H9 (cell line): ENCODE measurements around the gene DES. TPM values are rescaled to one million over a fixed set of nuclear protein-coding genes. Genes with fewer than 3 reads are reported as not detected.

Experiments used
- DNase-seq: peaks from one replicate; pipeline ENCODE4 v3.0.0-alpha.2; 2017
- H2AFZ ChIP-seq: one replicate; pipeline ENCODE4 v1.6.1; 2013; ENCODE audit warnings: mild to moderate bottlenecking, low read length, control low read depth, moderate library complexity
- H2AK5ac ChIP-seq: 2 replicates; pipeline ENCODE4 v1.6.1; 2013; ENCODE audit warnings: low read length, control low read depth, mixed read lengths; ENCODE audit not compliant: insufficient read length
- H2BK120ac ChIP-seq: one replicate; pipeline ENCODE4 v1.6.1; 2013; ENCODE audit warnings: low read depth, mild to moderate bottlenecking, low read length, control low read depth, inconsistent platforms; ENCODE audit not compliant: poor library complexity, severe bottlenecking
- H2BK12ac ChIP-seq: 2 replicates; pipeline ENCODE4 v1.6.1; 2013; ENCODE audit warnings: low read length, control low read depth, mixed read lengths, low read depth; ENCODE audit not compliant: insufficient read length
- H2BK15ac ChIP-seq: 2 replicates; pipeline ENCODE4 v1.6.1; 2013; ENCODE audit warnings: low read depth, low read length, control low read depth
- H2BK20ac ChIP-seq: one replicate; pipeline ENCODE4 v1.6.1; 2013; ENCODE audit warnings: low read depth, mild to moderate bottlenecking, low read length, control low read depth, inconsistent platforms; ENCODE audit not compliant: poor library complexity, severe bottlenecking
- H2BK5ac ChIP-seq: 2 replicates; pipeline ENCODE4 v1.6.1; 2013; ENCODE audit warnings: low read length, control low read depth, mixed read lengths; ENCODE audit not compliant: insufficient read length
- H3K14ac ChIP-seq: 2 replicates; pipeline ENCODE4 v1.6.1; 2013; ENCODE audit warnings: low read length, control low read depth; ENCODE audit not compliant: insufficient read depth
- H3K18ac ChIP-seq: 2 replicates; pipeline ENCODE4 v1.6.1; 2013; ENCODE audit warnings: low read depth, mild to moderate bottlenecking, mixed read lengths, low read length, control low read depth; ENCODE audit not compliant: insufficient read length
- H3K23ac ChIP-seq: 2 replicates; pipeline ENCODE4 v1.6.1; 2013; ENCODE audit warnings: low read length, control low read depth, mixed read lengths, low read depth; ENCODE audit not compliant: insufficient read length
- H3K23me2 ChIP-seq: 2 replicates; pipeline ENCODE4 v1.6.1; 2013; ENCODE audit warnings: low read depth, mild to moderate bottlenecking, mixed read lengths, low read length, control low read depth; ENCODE audit not compliant: insufficient read length, poor library complexity, severe bottlenecking
- H3K27ac ChIP-seq: 2 replicates; pipeline ENCODE4 v1.5.1; 2013; ENCODE audit warnings: low read length, control low read depth, mixed read lengths, low read depth; ENCODE audit not compliant: insufficient read length
- H3K27me3 ChIP-seq: 2 replicates; pipeline ENCODE4 v1.6.1; 2013; ENCODE audit warnings: low read length, control low read depth, inconsistent platforms; ENCODE audit not compliant: insufficient read depth
- H3K4ac ChIP-seq: 2 replicates; pipeline ENCODE4 v1.6.1; 2013; ENCODE audit warnings: low read depth, mild to moderate bottlenecking, control low read depth, inconsistent platforms, low read length, moderate library complexity
- H3K4me1 ChIP-seq: 2 replicates; pipeline ENCODE4 v1.6.1; 2013; ENCODE audit warnings: low read length, control low read depth, inconsistent platforms; ENCODE audit not compliant: insufficient read depth
- H3K4me2 ChIP-seq: 2 replicates; pipeline ENCODE4 v1.6.1; 2013; ENCODE audit warnings: low read length, control low read depth, mixed read lengths; ENCODE audit not compliant: insufficient read length, insufficient read depth
- H3K56ac ChIP-seq: 2 replicates; pipeline ENCODE4 v1.6.1; 2013; ENCODE audit warnings: low read depth, mild to moderate bottlenecking, mixed read lengths, low read length, control low read depth; ENCODE audit not compliant: insufficient read length
- H3K79me1 ChIP-seq: 2 replicates; pipeline ENCODE4 v1.6.1; 2013; ENCODE audit warnings: low read depth, mild to moderate bottlenecking, moderate library complexity, low read length, control low read depth, inconsistent platforms; ENCODE audit not compliant: insufficient read depth, poor library complexity, severe bottlenecking
- H3K79me2 ChIP-seq: 2 replicates; pipeline ENCODE4 v1.6.1; 2013; ENCODE audit warnings: low read length, control low read depth, inconsistent platforms; ENCODE audit not compliant: insufficient read depth
- H3K9ac ChIP-seq: 2 replicates; pipeline ENCODE4 v1.6.1; 2013; ENCODE audit warnings: low read length, control low read depth, mixed read lengths; ENCODE audit not compliant: insufficient read length; ENCODE audit errors: extremely low read depth
- H3K9me3 ChIP-seq: one replicate; pipeline ENCODE4 v1.6.1; 2013; ENCODE audit warnings: low read depth, low read length, inconsistent platforms; ENCODE audit not compliant: control insufficient read depth
- H3T11ph ChIP-seq: one replicate; pipeline ENCODE4 v1.6.1; 2013; ENCODE audit warnings: mild to moderate bottlenecking, low read length, control low read depth, inconsistent platforms
- H4K20me1 ChIP-seq: one replicate; pipeline ENCODE4 v1.6.1; 2013; ENCODE audit not compliant: control insufficient read depth, insufficient read length, insufficient read depth
- H4K5ac ChIP-seq: 2 replicates; pipeline ENCODE4 v1.6.1; 2013; ENCODE audit warnings: low read depth, mild to moderate bottlenecking, mixed read lengths, low read length, control low read depth; ENCODE audit not compliant: insufficient read length
- H4K8ac ChIP-seq: replicated peaks from 2 replicates; pipeline ENCODE4 v1.6.1; 2013; ENCODE audit warnings: low read length, control low read depth, mixed read lengths, low read depth; ENCODE audit not compliant: insufficient read length
- H4K91ac ChIP-seq: 2 replicates; pipeline ENCODE4 v1.6.1; 2013; ENCODE audit warnings: low read depth, mild to moderate bottlenecking, moderate library complexity, mixed read lengths, low read length, control low read depth; ENCODE audit not compliant: insufficient read length
- H3K27ac Mint-ChIP-seq, 3 experiments: 2 replicates in 2 of 3; 3 replicates in 1 of 3; pipeline ENCODE4 v1.8.0; 2020 to 2021; ENCODE audit warnings: mixed read lengths in 3 of 3, mild to moderate bottlenecking in 1 of 3, moderate library complexity in 1 of 3
- H3K27me3 Mint-ChIP-seq: 2 replicates; pipeline ENCODE4 v1.8.0; 2021; ENCODE audit warnings: low read depth, mild to moderate bottlenecking, moderate library complexity, mixed read lengths
- H3K36me3 Mint-ChIP-seq, 3 experiments: 2 replicates in 2 of 3; 3 replicates in 1 of 3; pipeline ENCODE4 v1.8.0; 2020 to 2021; ENCODE audit warnings: low read depth in 3 of 3, mixed read lengths in 3 of 3; ENCODE audit not compliant: insufficient read depth in 1 of 3
- H3K4me1 Mint-ChIP-seq, 2 experiments: 2 replicates each; pipeline ENCODE4 v1.8.0; 2020; ENCODE audit warnings: mixed read lengths in 2 of 2
- H3K4me3 Mint-ChIP-seq, 2 experiments: 2 replicates in 1 of 2; 3 replicates in 1 of 2; pipeline ENCODE4 v1.8.0; 2020 to 2021; ENCODE audit warnings: mild to moderate bottlenecking in 2 of 2, mixed read lengths in 2 of 2, moderate library complexity in 1 of 2
- H3K9me3 Mint-ChIP-seq, 2 experiments: 2 replicates in 1 of 2; 3 replicates in 1 of 2; pipeline ENCODE4 v1.8.0; 2020; ENCODE audit warnings: mild to moderate bottlenecking in 2 of 2, mixed read lengths in 2 of 2, moderate library complexity in 1 of 2
- total RNA-seq: library from RNA; stranded (reverse); gene quantifications from 2 replicates; pipeline ENCODE4 v1.2.1, GENCODE V29; 2021
- TF ChIP-seq, protein P1 (sequence below): fragments of 200-600 bp; sonication (generic); conservative IDR thresholded peaks from 3 replicates; pipeline ENCODE4 v1.8.0; 2021; ENCODE audit warnings: antibody characterized with exemption, mild to moderate bottlenecking

DES gene
- total RNA-seq, 1 experiment from 2014 or later, result 4.6 TPM

DNA sequence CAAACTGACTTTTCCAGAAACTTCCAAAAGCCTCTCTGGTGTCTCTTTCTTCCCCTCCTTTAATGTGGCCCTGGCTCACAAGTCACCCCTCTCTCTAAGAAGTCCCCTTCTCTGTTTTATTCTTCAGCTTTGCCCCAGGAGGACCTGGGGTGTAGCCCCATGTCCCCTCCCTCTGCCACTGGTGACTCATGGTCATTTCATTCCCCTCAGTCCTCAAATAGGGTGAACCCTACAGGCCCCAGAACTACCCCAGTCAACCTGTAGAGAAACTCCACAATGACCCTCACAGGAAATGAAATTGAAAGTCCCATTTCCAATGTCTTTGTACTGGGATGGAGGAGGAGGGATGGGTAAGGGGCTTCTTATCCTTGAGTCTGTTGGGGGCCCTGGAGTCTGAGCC, 10.3 kb downstream of the DES start:
- Histone ChIP-seq H3K79me1 (no peaks in the 10 kb centered on the region), H2BK12ac (no peak overlapping the region), H4K5ac (no peak overlapping the region), H3K27ac (no peak overlapping the region), H3K23me2 (no peaks in the 10 kb centered on the region), H4K20me1 (no peaks in the 10 kb centered on the region), H3K9me3 (no peaks in the 10 kb centered on the region), H3T11ph (no peak overlapping the region), H3K9ac (no peak overlapping the region), H2BK120ac (no peak overlapping the region), H3K27me3 (no peaks in the 10 kb centered on the region), H3K4me2 (no peak overlapping the region), H2BK5ac (no peak overlapping the region), H3K56ac (no peak overlapping the region), H3K23ac (no peak overlapping the region), H3K4ac (no peak overlapping the region), H2BK15ac (no peak overlapping the region), H3K79me2 (no peaks in the 10 kb centered on the region), H2BK20ac (no peak overlapping the region), H2AFZ (no peak overlapping the region), H3K4me1 (no peaks in the 10 kb centered on the region), H3K18ac (no peak overlapping the region), H2AK5ac (no peak overlapping the region), H4K8ac (no peak overlapping the region), H4K91ac (no peak overlapping the region), H3K14ac (no peak overlapping the region)
- Mint-ChIP-seq H3K27me3 (peaks cover 24% of the 10 kb centered on the region), H3K9me3 (no peaks in the 10 kb centered on the region; a peak in 1 of 5 replicates), H3K27ac (peak overlapping the region in 1 of 3 experiments; percentile 59; a peak in 1 of 7 replicates), H3K4me3 (no peak overlapping the region), H3K36me3 (no peaks in the 10 kb centered on the region), H3K4me1 (peaks cover 2 to 12% of the 10 kb centered on the region in 2 experiments; a peak in 3 of 4 replicates)
- TF ChIP-seq, protein P1, sequence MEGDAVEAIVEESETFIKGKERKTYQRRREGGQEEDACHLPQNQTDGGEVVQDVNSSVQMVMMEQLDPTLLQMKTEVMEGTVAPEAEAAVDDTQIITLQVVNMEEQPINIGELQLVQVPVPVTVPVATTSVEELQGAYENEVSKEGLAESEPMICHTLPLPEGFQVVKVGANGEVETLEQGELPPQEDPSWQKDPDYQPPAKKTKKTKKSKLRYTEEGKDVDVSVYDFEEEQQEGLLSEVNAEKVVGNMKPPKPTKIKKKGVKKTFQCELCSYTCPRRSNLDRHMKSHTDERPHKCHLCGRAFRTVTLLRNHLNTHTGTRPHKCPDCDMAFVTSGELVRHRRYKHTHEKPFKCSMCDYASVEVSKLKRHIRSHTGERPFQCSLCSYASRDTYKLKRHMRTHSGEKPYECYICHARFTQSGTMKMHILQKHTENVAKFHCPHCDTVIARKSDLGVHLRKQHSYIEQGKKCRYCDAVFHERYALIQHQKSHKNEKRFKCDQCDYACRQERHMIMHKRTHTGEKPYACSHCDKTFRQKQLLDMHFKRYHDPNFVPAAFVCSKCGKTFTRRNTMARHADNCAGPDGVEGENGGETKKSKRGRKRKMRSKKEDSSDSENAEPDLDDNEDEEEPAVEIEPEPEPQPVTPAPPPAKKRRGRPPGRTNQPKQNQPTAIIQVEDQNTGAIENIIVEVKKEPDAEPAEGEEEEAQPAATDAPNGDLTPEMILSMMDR, result no peak
- peak; percentile 12 for DNase-seq
